H1 (cell line): ENCODE measurements around the gene APC2.

Experiments
- CTCF ChIP-seq, 3 experiments: IDR thresholded peaks; 1 replicate in 2 of 3; 2 replicates in 1 of 3; pipeline versions ENCODE4 v1.5.1 to v1.6.1; 2011; ENCODE audit warnings: low read length in 3 of 3, mild to moderate bottlenecking in 3 of 3, inconsistent platforms in 2 of 3, low read depth in 1 of 3, moderate library complexity in 1 of 3; ENCODE audit not compliant: insufficient read depth in 1 of 3; ENCODE audit errors: control extremely low read depth in 1 of 3
- MAFK ChIP-seq: IDR thresholded peaks from 2 replicates; pipeline ENCODE4 v1.6.1; 2012; ENCODE audit warnings: low read depth, mild to moderate bottlenecking, improper control_type of control experiment, low read length
- POLR2A ChIP-seq, 2 experiments: IDR thresholded peaks; 1 replicate in 1 of 2; 2 replicates in 1 of 2; pipeline ENCODE4 v1.6.1; 2011; ENCODE audit warnings: low read depth in 2 of 2, low read length in 2 of 2, mild to moderate bottlenecking in 2 of 2; ENCODE audit errors: control extremely low read depth in 1 of 2

DNA sequence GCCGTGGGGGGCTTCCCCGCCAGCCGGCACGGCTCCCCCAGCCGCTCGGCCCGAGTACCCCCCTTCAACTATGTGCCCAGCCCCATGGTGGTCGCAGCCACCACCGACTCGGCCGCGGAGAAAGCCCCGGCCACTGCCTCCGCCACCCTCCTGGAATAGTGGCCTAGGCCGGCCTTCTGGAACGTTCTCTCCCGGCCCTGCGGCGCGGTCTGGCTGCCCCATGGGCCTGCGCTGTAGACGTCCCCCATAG, 20.1 kb downstream of the APC2 start:
- TF ChIP-seq CTCF (IDR thresholded peaks at IDR 0.05; ENCODE audit: control extremely low read depth in 1 of 3, insufficient read depth in 1 of 3, low read depth in 1 of 3, low read length in 3 of 3) (no peak), POLR2A (IDR thresholded peaks at IDR 0.05; ENCODE audit: control extremely low read depth in 1 of 2, low read depth in 2 of 2, low read length in 2 of 2) (no peak), MAFK (no peak)
